Large intestine (tissue), 3 donors: ENCODE data around the gene SLC25A30. TPM values are rescaled to one million over a fixed set of nuclear protein-coding genes. Genes with fewer than 3 reads are reported as not detected.
"Not testable (repeated sequence)": the region's sequence is repeated elsewhere in the genome, so short reads cannot be mapped to it uniquely, and the experiment has no call there.

Experiments used
- DNase-seq, 2 donors: peaks; one replicate each; pipeline versions ENCODE4 v3.0.0 to v3.0.0-alpha.2; 2013
- H3K27ac ChIP-seq: one replicate; pipeline ENCODE4 v1.5.1; 2013; ENCODE audit warnings: low read length
- H3K27me3 ChIP-seq: 2 replicates; pipeline ENCODE4 v1.6.1; 2013; ENCODE audit warnings: low read length; ENCODE audit not compliant: control insufficient read depth, insufficient read depth
- H3K36me3 ChIP-seq: 2 replicates; pipeline ENCODE4 v1.6.1; 2013; ENCODE audit warnings: low read length; ENCODE audit not compliant: control insufficient read depth, insufficient read depth
- H3K4me1 ChIP-seq: one replicate; pipeline ENCODE4 v1.6.1; 2013; ENCODE audit warnings: low read length; ENCODE audit not compliant: control insufficient read depth, insufficient read depth
- H3K4me3 ChIP-seq: one replicate; pipeline ENCODE4 v1.5.1; 2013; ENCODE audit warnings: low read length
- H3K9me3 ChIP-seq: one replicate; pipeline ENCODE4 v1.6.1; 2013; ENCODE audit warnings: mild to moderate bottlenecking, low read depth, low read length, moderate library complexity; ENCODE audit not compliant: control insufficient read depth
- WGBS: methylation state at CpG from one replicate; pipeline ENCODE4 v1.1.5; 2013; ENCODE audit warnings: low lambda C conversion rate; ENCODE audit not compliant: insufficient coverage; 5-methylcytosine and 5-hydroxymethylcytosine counted together
- polyA plus RNA-seq: library from polyadenylated mRNA; unstranded; fragments of 120-200 nt; gene quantifications from one replicate; pipeline ENCODE4 v1.2.1, GENCODE V29; 2013

Gene SLC25A30
- polyA plus RNA-seq, 1 donor: 5.3 TPM

GRCh38 chr13:45350152-45350551 lies 68.0 kb downstream of the SLC25A30 start:
- Histone ChIP-seq H3K4me1 (no peaks in the 10 kb centered on the region), H3K27me3 (no peaks in the 10 kb centered on the region), H3K9me3 (no peaks in the 10 kb centered on the region), H3K36me3 (peaks cover 70% of the 10 kb centered on the region), H3K27ac (no peak overlapping the region), H3K4me3 (no peak overlapping the region)
- DNase-seq: no peak
- 100% methylated on average over 3 of the region's 8 CpGs for WGBS

GRCh38 chr13:45349438-45349837 lies 68.7 kb downstream of the SLC25A30 start:
- no peak overlapping the region for H3K27ac ChIP-seq
- H3K9me3 ChIP-seq: no peaks in the 10 kb centered on the region
- H3K4me1 ChIP-seq: no peaks in the 10 kb centered on the region
- peaks cover 70% of the 10 kb centered on the region for H3K36me3 ChIP-seq
- DNase-seq: no peak
- no peaks in the 10 kb centered on the region for H3K27me3 ChIP-seq
- H3K4me3 ChIP-seq: no peak overlapping the region
- 80% methylated on average over 1 of the region's 2 CpGs for WGBS

- H3K4me1 ChIP-seq, H3K27me3 ChIP-seq, DNase-seq, H3K9me3 ChIP-seq, H3K4me3 ChIP-seq, H3K27ac ChIP-seq: not testable (repeated sequence)
- peaks cover 41% of the 10 kb centered on the region for H3K36me3 ChIP-seq
- WGBS: 95% methylated on average over 5 of the region's 8 CpGs
Measured at GRCh38 chr13:45344064-45344463, 74.1 kb downstream of the SLC25A30 start.

Other genes starting within 250 kb of the SLC25A30 start
- gene KCTD4, start 217.3 kb downstream of the SLC25A30 start, polyA plus RNA-seq: 0.10 TPM
- 9,736 TPM for gene TPT1, start 77.2 kb downstream of the SLC25A30 start, polyA plus RNA-seq
- 24.7 TPM for gene COG3, start 46.6 kb upstream of the SLC25A30 start, polyA plus RNA-seq
- 2.1 TPM for gene ERICH6B, start 197.4 kb upstream of the SLC25A30 start, polyA plus RNA-seq